Ishikawa (cell line): ENCODE measurements around the gene GPX8.

Experiments used
- EP300 ChIP-seq: IDR thresholded peaks from 2 replicates; pipeline ENCODE4 v1.6.1; 2012; ENCODE audit warnings: borderline replicate concordance
- FOXM1 ChIP-seq: IDR thresholded peaks from 2 replicates; pipeline ENCODE4 v1.6.1; 2012; ENCODE audit warnings: low read depth, borderline replicate concordance
- REST ChIP-seq: IDR thresholded peaks from 2 replicates; pipeline ENCODE4 v1.6.1; 2012; ENCODE audit warnings: low read depth, mild to moderate bottlenecking
- TAF1 ChIP-seq: IDR thresholded peaks from 2 replicates; pipeline ENCODE4 v1.6.1; 2012; ENCODE audit warnings: low read depth, mild to moderate bottlenecking

DNA sequence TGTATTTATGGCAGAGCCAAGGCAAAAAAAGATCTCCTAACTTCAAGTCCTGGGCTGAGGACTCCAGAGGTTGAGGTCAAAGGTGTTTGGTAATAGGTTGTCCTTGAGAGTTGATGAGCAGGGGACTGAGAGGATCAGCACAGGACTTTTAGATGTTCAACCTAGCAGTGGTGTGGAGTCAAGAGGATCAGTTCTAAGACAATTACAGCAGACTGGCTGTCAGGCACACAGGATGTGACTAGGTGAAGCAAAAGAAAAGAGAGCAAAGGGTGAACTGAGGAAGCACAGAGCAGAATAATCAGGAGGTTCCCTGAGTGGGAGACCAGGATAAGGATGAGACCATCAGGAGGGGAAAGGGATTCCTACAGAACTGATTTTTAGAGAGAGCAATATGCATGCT lies 46.6 kb upstream of the GPX8 start:
- TF ChIP-seq FOXM1 (no peak), EP300 (no peak), REST (no peak), TAF1 (no peak)
